ENCODE data around the gene SWAP70.

DNA sequence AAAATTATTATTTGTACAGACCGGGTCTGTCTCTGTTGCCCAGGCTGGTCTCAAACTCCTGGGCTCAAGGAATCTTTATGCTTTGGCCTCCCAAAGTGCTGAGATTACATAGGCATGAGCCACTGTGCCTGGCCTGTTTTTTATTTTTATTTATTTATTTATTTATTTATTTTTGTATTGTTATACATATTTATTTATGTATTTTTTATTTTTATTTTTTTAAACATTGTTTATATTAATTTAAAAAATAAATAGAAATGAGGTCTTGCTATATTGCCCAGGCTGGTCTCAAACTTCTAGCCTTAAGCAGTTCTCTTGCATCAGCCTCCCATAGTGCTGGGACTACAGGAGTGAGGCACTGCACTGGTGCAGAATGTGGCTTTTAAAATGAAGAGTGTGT, 47.0 kb downstream of the SWAP70 start:
- no peak for TF ChIP-seq GLIS3 (CRISPR knock-in tag; IDR thresholded peaks at IDR 0.05)
- no peak for TF ChIP-seq ESRRG (CRISPR knock-in tag; IDR thresholded peaks at IDR 0.05)
- TF ChIP-seq BACH2 (CRISPR knock-in tag; IDR thresholded peaks at IDR 0.05; ENCODE audit: borderline replicate concordance): no peak
- no peak for TF ChIP-seq RARB (CRISPR knock-in tag; IDR thresholded peaks at IDR 0.05)
- no peak for TF ChIP-seq ARNTL (CRISPR knock-in tag; IDR thresholded peaks at IDR 0.05; ENCODE audit: borderline replicate concordance, low read depth)
- TF ChIP-seq ZFP30 (CRISPR knock-in tag; IDR thresholded peaks at IDR 0.05): no peak
- no peak for TF ChIP-seq TOX (CRISPR knock-in tag; IDR thresholded peaks at IDR 0.05; ENCODE audit: borderline replicate concordance)
